Glutamatergic neuron (in vitro differentiated cells): Measurements from ENCODE around the gene LRCH4. TPM values are rescaled to one million over a fixed set of nuclear protein-coding genes. Genes with fewer than 3 reads are reported as not detected.
A peak's percentile ranks its signal among the peaks of the same experiment; 100 is the strongest.

ENCODE experiments used
- DNase-seq: peaks from one replicate; pipeline ENCODE4 v3.0.0; 2022
- H3K27ac Mint-ChIP-seq: one replicate; pipeline ENCODE4 v1.8.0; 2020; ENCODE audit warnings: mild to moderate bottlenecking, mixed read lengths, inconsistent platforms; ENCODE audit not compliant: unreplicated experiment
- H3K27me3 Mint-ChIP-seq: one replicate; pipeline ENCODE4 v1.8.0; 2020; ENCODE audit warnings: mild to moderate bottlenecking, moderate library complexity, mixed read lengths, inconsistent platforms; ENCODE audit not compliant: unreplicated experiment
- H3K36me3 Mint-ChIP-seq: one replicate; pipeline ENCODE4 v1.8.0; 2020; ENCODE audit warnings: mild to moderate bottlenecking, mixed read lengths, inconsistent platforms; ENCODE audit not compliant: unreplicated experiment
- H3K4me1 Mint-ChIP-seq: one replicate; pipeline ENCODE4 v1.8.0; 2020; ENCODE audit warnings: mild to moderate bottlenecking, low read depth, mixed read lengths, inconsistent platforms; ENCODE audit not compliant: unreplicated experiment
- H3K4me3 Mint-ChIP-seq: one replicate; pipeline ENCODE4 v1.8.0; 2020; ENCODE audit warnings: mild to moderate bottlenecking, mixed read lengths, inconsistent platforms; ENCODE audit not compliant: unreplicated experiment
- H3K9me3 Mint-ChIP-seq: one replicate; pipeline ENCODE4 v1.8.0; 2020; ENCODE audit warnings: mild to moderate bottlenecking, moderate library complexity, mixed read lengths, inconsistent platforms; ENCODE audit not compliant: unreplicated experiment
- total RNA-seq: library from RNA; stranded (reverse); fragmentation: NEBNext Ultra II Directional; extraction: Animal tissue kit (Norgen Biotek cat#: 25700); gene quantifications from one replicate; pipeline ENCODE4 v1.2.1, GENCODE V29; 2021; ENCODE audit not compliant: unreplicated experiment
- TF ChIP-seq, protein P1 (sequence below): fragments of 200-600 bp; sonication (generic); IDR thresholded peaks from one replicate; pipeline ENCODE4 v1.5.0; 2021; ENCODE audit not compliant: partially characterized antibody, unreplicated experiment

LRCH4 gene
- total RNA-seq, 1 donor from 2014 or later: 166 TPM

DNA sequence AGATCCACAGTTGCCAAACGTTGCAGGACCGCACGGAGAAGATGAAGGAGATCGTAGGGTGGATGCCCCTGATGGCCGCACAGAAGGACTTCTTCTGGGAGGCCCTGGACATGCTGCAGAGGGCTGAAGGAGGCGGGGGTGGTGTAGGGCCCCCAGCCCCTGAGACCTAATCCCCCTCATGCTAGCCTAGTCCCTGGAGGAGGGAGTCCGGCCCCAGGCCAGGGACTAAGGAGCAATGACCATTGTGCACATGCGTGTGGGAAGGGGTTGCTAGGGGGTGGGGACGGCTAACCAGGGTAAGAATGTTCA, 14.8 kb upstream of the LRCH4 start:
- TF ChIP-seq, protein P1, sequence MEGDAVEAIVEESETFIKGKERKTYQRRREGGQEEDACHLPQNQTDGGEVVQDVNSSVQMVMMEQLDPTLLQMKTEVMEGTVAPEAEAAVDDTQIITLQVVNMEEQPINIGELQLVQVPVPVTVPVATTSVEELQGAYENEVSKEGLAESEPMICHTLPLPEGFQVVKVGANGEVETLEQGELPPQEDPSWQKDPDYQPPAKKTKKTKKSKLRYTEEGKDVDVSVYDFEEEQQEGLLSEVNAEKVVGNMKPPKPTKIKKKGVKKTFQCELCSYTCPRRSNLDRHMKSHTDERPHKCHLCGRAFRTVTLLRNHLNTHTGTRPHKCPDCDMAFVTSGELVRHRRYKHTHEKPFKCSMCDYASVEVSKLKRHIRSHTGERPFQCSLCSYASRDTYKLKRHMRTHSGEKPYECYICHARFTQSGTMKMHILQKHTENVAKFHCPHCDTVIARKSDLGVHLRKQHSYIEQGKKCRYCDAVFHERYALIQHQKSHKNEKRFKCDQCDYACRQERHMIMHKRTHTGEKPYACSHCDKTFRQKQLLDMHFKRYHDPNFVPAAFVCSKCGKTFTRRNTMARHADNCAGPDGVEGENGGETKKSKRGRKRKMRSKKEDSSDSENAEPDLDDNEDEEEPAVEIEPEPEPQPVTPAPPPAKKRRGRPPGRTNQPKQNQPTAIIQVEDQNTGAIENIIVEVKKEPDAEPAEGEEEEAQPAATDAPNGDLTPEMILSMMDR: no peak
- Mint-ChIP-seq H3K9me3 (peaks cover 4% of the 10 kb centered on the region), H3K36me3 (no peaks in the 10 kb centered on the region), H3K4me1 (peaks cover 11% of the 10 kb centered on the region), H3K27ac (no peak overlapping the region), H3K4me3 (no peak overlapping the region), H3K27me3 (peaks cover 7% of the 10 kb centered on the region)
- no peak for DNase-seq

DNA sequence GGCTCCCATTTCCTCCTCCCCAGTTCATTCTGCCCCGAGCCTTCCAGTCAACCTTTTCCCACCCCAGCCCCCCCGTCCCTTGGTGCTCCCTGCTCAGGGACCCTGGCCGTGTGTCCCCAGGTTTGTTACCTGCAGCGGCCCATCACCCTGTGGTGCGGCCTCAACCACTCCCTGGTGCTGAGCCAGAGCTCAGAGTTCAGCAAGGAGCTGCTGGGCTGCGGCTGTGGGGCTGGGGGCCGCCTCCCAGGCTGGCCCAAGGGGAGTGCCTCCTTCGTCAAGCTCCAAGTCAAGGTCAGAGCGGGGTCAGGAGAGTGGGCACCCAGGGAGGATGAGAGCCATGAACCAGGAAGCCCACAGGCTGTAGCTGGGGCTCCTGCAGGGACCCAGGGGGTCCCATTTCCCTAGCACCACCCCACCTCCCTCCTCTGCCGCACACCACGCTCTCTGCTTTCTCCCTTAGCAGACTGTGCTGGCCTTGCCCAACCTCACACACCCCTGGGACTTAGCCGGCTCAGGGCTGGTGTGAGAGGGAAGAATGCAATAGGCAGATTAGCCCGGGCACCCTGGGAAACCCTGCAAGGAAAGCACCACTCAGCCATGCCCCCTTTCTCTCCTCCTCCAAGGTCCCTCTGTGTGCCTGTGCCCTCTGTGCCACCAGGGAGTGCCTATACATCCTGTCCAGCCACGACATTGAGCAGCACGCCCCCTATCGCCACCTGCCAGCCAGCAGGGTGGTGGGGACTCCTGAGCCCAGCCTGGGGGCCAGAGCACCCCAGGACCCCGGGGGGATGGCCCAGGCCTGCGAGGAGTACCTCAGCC, 14.2 kb upstream of the LRCH4 start:
- no peaks in the 10 kb centered on the region for H3K36me3 Mint-ChIP-seq
- DNase-seq: no peak

GRCh38 chr7:100598425-100598824, 12.5 kb upstream of the LRCH4 start:
- peaks cover 5% of the 10 kb centered on the region for H3K27me3 Mint-ChIP-seq
- peaks cover 6% of the 10 kb centered on the region for H3K4me1 Mint-ChIP-seq
- TF ChIP-seq, protein P1: no peak
- no peaks in the 10 kb centered on the region for H3K36me3 Mint-ChIP-seq
- peak overlapping the region; percentile 46 for H3K27ac Mint-ChIP-seq
- no peak for DNase-seq
- peak overlapping the region; percentile 5 for H3K4me3 Mint-ChIP-seq
- H3K9me3 Mint-ChIP-seq: peaks cover 4% of the 10 kb centered on the region

More for the DNA sequence above, 14.2 kb upstream of the LRCH4 start:
- Mint-ChIP-seq H3K27me3 (peaks cover 5% of the 10 kb centered on the region), H3K4me1 (peaks cover 11% of the 10 kb centered on the region), H3K9me3 (peaks cover 4% of the 10 kb centered on the region), H3K27ac (no peak overlapping the region), H3K4me3 (no peak overlapping the region)
- TF ChIP-seq, protein P1: no peak

- TF ChIP-seq, protein P1: no peak
- Mint-ChIP-seq H3K27me3 (peaks cover 7% of the 10 kb centered on the region), H3K4me1 (peaks cover 4% of the 10 kb centered on the region), H3K27ac (no peak overlapping the region), H3K4me3 (no peak overlapping the region), H3K36me3 (no peaks in the 10 kb centered on the region), H3K9me3 (peaks cover 2% of the 10 kb centered on the region)
- DNase-seq: no peak
Observed at GRCh38 chr7:100595188-100595587, 9.3 kb upstream of the LRCH4 start.

DNA sequence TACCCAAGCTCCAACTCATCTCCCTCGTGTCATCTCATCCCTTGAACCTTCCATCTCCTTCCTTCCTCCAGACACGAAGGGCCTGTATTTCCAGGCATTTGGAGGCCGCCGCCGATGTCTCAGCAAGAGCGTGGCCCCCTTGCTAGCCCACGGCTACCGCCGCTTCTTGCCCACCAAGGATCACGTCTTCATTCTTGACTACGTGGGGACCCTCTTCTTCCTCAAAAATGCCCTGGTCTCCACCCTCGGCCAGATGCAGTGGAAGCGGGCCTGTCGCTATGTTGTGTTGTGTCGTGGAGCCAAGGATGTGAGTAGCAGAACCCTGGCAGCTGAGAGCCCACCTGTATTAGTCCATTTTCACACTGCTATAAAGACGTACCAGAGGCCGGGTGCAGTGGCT, 5.7 kb upstream of the LRCH4 start:
- Mint-ChIP-seq H3K36me3 (no peaks in the 10 kb centered on the region), H3K27me3 (peaks cover 7% of the 10 kb centered on the region), H3K9me3 (peaks cover 4% of the 10 kb centered on the region), H3K27ac (no peak overlapping the region), H3K4me1 (peaks cover 10% of the 10 kb centered on the region), H3K4me3 (no peak overlapping the region)
- DNase-seq: no peak
- TF ChIP-seq, protein P1: no peak
